HG02870 (cell line): ENCODE data around the gene CIBAR2.
A peak's percentile ranks its signal among the peaks of the same experiment; 100 is the strongest.
"Not testable (repeated sequence)": the region's sequence is repeated elsewhere in the genome, so short reads cannot be mapped to it uniquely, and the experiment has no call there.

Source experiments
- ATAC-seq: cut with Tn5 transposase; IDR thresholded peaks from one replicate; pipeline ENCODE4 v1.9.1; 2021; ENCODE audit warnings: mild to moderate bottlenecking, moderate library complexity; ENCODE audit not compliant: unreplicated experiment

CIBAR2 gene

GRCh38 chr16:85065099-85065498, 47.2 kb downstream of the CIBAR2 start:
- no peak for ATAC-seq

GRCh38 chr16:85064186-85064585, 48.1 kb downstream of the CIBAR2 start:
- no peak for ATAC-seq

- no peak for ATAC-seq
These were observed 49.4 kb downstream of the CIBAR2 start for GRCh38 chr16:85062845-85063244.

- no peak for ATAC-seq
These were observed 49.9 kb downstream of the CIBAR2 start for GRCh38 chr16:85062323-85062722.

- ATAC-seq, result no peak
These were observed 50.7 kb downstream of the CIBAR2 start for GRCh38 chr16:85061566-85061965.

GRCh38 chr16:85058909-85059308, 53.4 kb downstream of the CIBAR2 start:
- no peak for ATAC-seq

- ATAC-seq, result no peak
These were observed 54.3 kb downstream of the CIBAR2 start for GRCh38 chr16:85057948-85058347.

- no peak for ATAC-seq
These were observed 54.9 kb downstream of the CIBAR2 start for GRCh38 chr16:85057212-85057889.

- ATAC-seq, result no peak
These were observed 56.0 kb downstream of the CIBAR2 start for GRCh38 chr16:85056211-85056748.

GRCh38 chr16:85055493-85056210, 56.6 kb downstream of the CIBAR2 start:
- peak; percentile 75 for ATAC-seq

- no peak for ATAC-seq
These were observed 57.3 kb downstream of the CIBAR2 start for GRCh38 chr16:85054948-85055492.

- not testable (repeated sequence) for ATAC-seq
These were observed 58.0 kb downstream of the CIBAR2 start for GRCh38 chr16:85054321-85054720.

- no peak for ATAC-seq
These were observed 59.7 kb downstream of the CIBAR2 start for GRCh38 chr16:85052536-85052935.

GRCh38 chr16:85051683-85052082, 60.6 kb downstream of the CIBAR2 start:
- ATAC-seq, result no peak

GRCh38 chr16:85051067-85051581, 61.1 kb downstream of the CIBAR2 start:
- ATAC-seq, result no peak

GRCh38 chr16:85049706-85050305, 62.5 kb downstream of the CIBAR2 start:
- no peak for ATAC-seq

- ATAC-seq, result no peak
These were observed 63.2 kb downstream of the CIBAR2 start for GRCh38 chr16:85048921-85049562.
